T-helper 1 cell treated with Interleukin-12 subunit alpha and Interleukin-12 subunit beta and Interleukin-4 antibody, amounts not matched to agents 30 ng/mL and 1 ng/mL, for 36 hours (primary cell): Measurements from ENCODE around the gene KCNT2. TPM values are rescaled to one million over a fixed set of nuclear protein-coding genes. Genes with fewer than 3 reads are reported as not detected.
"Not testable (repeated sequence)": the region's sequence is repeated elsewhere in the genome, so short reads cannot be mapped to it uniquely, and the experiment has no call there.

Source experiments
- intact Hi-C: fragments of 100-400 bp; cut with micrococcal nuclease; formaldehyde crosslinking; loops from one replicate; pipeline ENCODE4 v1.15.1; 2024
- total RNA-seq: library from RNA; stranded (reverse); gene quantifications from 2 replicates; pipeline ENCODE4 v1.2.3, GENCODE V29; 2022

The KCNT2 gene
- not detected in 2 replicates for total RNA-seq

DNA sequence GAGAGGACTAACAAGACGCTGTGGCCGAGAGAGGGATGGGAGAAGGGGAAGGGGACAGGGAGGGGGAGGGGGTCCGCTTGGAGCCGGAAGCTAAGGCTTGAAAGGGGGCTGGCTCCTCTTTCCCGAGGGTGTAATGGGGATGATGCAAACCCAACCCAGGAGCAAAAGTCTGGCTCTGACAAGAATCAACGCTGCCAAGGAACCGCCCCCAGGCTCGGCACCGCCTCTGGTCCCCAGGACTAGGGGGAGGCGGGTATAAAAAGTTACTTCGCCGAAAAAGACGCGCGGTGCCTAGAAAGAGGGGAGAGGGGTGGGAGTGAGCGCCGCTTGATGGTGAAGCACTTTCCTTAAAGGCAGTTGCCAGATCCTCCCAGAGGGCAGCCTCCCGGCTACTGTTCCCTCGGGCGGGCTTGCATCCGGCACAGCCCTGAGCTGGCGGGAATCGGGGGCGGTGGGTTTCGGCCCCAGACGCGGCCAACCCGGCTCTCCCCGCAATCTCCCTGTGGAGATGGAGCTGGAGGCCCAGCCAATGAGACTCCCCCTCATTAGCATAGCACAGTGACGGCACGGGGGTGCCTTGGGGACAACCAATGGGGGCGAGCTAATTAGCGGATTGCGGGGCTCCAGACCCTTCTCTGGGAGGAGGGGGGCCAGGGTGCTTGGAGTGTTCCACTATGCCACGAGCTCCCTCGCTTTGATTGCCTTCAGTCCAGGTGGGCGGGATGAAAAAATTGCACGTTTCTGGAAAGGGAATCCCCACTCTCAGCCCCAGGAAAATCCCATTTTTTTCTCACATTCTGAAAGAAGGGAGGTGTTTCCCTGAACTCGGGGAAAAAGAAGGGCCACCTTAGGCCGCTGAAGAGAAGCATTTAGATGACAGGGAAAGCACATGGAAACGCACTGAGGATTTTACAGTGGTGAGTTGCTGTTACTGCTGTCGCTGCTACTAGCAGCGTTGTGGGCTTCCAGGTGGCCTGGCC is at the start of gene KCNT2:
Gene KCNT2 (minus strand): TSS at position 51 of the 980 bp plus-strand sequence. CDS start 131 bp downstream, outside the sequence.
- intact Hi-C loops: no loop called here

GRCh38 chr1:196655494-196655893 is 47.3 kb upstream of the KCNT2 start:
- intact Hi-C loops: no loop called here

DNA sequence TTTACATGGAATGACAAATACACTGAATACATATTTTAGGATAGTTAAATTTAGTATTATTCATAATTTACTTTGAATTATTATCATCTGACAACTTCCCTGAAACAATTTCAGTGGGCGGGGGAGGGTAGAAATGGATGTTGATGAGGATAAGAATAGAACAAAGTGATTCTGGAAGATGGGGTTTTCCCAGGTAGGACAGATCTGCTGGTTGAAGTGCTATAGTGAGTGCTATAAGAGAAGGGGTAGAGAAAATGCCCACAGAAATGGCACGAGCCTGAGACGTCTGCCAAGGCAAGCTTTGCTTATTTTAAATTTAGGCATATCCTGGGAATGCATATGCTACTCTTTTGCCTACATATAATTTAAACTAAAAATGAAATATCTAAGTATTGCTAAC is 46.8 kb upstream of the KCNT2 start:
- intact Hi-C loops: no loop called here

GRCh38 chr1:196654271-196654670 is 46.0 kb upstream of the KCNT2 start:
- intact Hi-C loops: no loop called here

- intact Hi-C loops: no loop called here
These were observed 43.5 kb upstream of the KCNT2 start, which contains the start of gene CFH for GRCh38 chr1:196651637-196652215. CFH (plus strand) TSS chr1:196652043; CDS start chr1:196652118, 75 bp downstream.

DNA sequence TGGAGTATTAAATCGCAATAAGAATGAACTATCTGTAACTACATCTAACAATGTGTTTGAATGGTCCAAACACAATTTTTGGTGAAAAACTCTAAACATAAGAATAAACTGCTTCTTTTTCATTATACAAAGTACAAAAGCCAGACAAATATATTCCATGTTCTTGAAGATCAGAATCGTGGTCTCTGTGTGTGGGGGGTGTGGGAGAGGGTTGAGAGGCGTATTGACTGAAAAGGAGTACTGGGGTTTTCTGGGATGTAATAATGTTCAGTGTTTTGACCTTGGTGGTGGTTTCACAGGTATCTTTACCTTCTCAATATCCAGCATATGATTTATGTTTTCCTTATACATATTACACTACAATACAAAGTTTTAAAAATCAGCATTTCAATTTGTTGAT is 42.8 kb upstream of the KCNT2 start:
- intact Hi-C loops: no loop called here

DNA sequence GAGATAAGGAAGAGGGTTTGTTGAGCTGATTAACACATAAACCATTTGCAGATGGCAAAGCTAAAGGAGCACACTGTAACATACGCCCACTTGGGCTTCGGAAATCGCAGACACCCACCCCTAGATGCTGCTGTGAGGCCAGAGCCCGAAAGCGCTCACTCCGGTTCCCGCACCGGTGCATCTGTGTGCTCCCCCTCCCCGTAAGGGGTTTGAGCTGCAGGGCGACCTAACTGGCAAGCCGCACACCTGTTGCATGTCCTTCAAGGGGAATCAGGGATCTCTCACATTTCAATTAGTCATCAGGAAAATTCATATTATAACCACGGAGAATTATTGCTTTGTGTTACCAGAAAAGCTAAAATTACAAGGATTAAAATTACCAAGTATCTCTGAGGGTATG is 42.2 kb upstream of the KCNT2 start:
- intact Hi-C loops: no loop called here

DNA sequence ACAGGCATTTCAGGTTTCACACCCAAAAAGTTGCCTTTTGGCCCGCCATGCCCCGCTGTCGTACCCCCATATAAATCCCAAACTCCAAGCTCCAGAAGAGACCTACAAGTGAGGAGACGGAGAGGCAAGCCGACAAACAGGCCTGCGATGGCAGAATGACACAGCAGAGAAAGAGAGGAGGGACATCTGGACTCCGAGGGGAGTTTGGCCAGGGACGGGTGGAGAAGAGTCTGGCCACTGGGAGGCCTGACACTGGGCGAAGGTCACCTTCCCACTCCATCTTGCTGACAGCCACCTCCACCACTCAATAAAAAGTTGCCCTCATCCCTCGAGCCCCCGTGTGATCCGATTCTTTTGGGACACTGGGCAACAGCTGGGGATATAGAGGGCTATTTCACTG is 41.8 kb upstream of the KCNT2 start:
- intact Hi-C loops: no loop called here

DNA sequence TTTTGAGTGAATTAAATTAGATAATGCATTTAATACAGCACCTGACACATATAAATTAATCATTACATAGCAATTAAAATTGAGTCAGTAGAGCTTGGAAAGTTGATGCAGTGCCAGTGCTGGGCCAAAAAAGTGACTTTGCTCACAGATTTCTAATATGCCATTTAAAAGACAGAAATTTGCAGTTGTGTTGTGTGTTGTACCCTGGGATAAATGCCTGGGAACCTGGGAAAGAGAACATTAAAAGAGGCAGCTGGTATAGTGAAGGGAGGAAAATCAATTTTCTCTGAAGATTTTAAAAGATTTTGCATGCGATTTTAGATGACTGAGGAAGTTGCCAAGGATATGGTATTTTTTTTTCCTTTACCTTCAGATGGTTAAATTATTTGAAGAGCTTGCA is 32.7 kb upstream of the KCNT2 start:
- intact Hi-C loops: no loop called here

GRCh38 chr1:196639291-196639690 is 31.1 kb upstream of the KCNT2 start:
- intact Hi-C loops: not testable (repeated sequence)

DNA sequence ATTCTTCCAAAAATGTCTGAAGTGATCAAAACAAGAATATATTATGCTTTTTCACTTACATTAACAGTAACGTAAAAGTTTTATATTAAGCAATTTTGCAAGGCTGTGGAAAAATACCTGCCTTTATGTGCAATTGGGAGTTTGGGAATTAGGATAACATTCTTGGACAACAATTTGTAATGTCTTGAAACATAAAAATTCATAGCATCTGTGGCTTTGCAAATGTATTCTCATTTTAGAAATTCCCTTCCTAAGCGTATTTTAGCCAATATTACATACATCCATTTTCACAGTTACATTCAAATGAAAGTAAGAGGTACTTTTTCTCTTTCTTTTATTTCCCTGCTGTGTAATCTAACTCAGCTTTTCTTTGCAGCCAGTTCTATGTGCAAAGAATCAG is 30.2 kb upstream of the KCNT2 start:
- intact Hi-C loops: no loop called here

DNA sequence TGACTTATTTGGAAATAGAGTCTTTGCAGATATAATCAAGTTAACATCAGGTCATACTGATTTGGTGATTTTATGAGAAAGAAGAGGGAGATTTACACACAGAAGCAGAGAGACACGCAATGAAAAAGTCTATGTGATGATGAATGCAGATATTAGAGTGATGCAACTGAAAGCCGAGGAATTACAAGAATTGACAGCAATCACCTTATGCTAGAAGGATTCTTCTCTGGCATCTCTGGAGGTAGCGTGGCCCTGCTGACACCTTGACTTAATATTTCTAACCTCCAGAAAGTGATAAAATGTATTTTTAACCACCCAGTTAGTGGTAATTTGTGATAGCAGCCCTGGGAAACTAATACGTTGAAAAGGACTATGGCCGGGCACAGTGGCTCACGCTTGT is 29.4 kb upstream of the KCNT2 start:
- intact Hi-C loops: no loop called here

- intact Hi-C loops: no loop called here
These were observed 20.6 kb upstream of the KCNT2 start for GRCh38 chr1:196628838-196629237.

- intact Hi-C loops: no loop called here
These were observed 14.8 kb upstream of the KCNT2 start for GRCh38 chr1:196623079-196623478.

- intact Hi-C loops: no loop called here
These were observed 11.5 kb upstream of the KCNT2 start for GRCh38 chr1:196619721-196620120.

DNA sequence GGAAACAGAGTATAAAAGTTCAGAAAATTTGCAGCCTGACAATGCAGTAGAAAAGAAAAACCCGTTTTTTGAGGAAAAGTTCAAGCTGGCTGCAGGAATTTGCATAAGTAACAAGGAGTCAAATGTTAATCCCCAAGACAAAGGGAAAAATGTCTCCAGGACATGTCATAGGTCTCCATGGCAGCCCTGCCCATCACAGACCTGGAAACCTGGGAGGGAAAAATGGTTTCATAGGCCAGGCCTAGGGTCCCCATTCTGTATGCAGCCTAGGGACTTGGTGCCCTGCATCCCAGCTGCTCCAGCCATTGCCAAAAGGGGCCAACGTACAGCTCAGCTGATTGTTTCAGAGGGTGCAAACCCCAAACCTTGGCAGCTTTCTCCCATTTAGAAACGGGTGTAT is 3.6 kb upstream of the KCNT2 start:
- intact Hi-C loops: no loop called here

- intact Hi-C loops: no loop called here
These were observed 1.1 kb upstream of the KCNT2 start for GRCh38 chr1:196609370-196609737.

DNA sequence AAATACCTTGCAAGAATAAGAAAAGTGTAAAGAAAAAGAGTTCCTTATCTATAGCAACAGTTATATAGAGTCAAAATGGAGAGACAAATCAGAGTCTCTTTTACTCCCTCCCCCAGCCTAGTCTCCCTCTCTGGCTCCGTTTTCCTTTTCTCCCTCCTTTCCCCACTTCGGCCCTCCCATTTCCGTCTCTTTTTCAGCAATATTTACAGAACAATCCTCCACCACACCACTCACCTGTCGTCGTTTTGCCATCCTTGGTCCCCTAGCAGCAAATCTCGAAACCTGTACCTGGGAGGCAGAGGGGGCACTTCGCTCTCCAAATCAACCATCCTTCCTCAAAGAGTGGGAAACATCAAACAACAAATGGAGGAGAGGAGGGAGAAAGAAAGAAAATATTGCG is 259 bp downstream of the KCNT2 start:
- intact Hi-C loops: no loop called here

- intact Hi-C loops: no loop called here
These were observed 4.6 kb downstream of the KCNT2 start for GRCh38 chr1:196603651-196604050.

DNA sequence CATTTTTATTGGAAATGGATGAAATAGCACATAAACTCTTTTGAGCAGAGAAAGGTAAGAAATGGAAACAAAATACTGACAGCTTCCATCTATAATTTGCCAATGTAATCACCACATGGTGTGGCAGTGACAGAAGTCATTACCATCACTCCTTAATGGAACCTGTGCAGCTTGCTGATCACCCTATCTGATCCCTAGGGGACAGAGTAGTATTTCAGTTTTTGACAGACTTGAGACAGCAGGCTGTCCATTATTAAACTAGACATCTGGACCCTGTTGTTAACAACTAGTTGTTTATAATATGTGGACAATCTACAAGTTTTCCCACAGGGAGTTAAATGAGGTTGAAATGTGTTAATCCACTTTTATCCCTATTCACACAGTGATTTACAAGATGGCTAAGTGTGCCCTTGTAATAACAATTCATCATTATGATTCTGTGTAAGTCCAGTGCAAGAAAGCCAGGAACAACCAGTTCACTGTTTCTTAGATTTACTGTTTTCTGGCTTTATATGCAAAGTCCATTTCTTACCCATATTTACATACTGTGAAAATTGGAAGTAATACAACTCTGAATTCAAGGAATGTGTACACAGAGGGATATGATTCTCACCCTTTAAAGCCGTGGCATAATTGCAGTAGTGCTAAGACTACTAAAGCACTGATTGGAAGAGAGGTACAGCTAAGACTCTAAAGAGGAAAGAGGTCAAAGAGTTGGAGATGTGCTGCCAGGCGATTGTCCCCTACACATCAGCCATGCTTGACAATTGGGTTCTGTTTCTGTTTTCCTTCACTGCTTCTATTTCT is 9.1 kb downstream of the KCNT2 start:
- intact Hi-C loops: no loop called here

DNA sequence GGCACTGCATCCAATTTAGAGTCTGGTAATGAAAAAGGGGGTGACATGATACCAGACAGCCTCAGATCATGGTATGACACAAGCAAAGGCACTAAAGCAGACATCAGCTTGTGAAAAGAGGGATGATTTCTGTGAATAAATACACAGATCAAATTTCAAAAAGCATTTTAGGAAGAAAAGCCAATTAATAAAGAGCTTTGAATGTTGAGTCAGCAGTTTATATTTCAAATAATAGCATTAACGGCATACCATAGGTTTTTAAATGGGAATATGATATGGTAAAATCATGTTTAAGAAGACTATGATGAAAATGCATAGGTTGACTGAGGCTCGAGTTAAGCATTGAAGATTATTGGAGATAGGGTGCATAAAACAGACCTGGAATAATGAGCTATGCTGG is 13.5 kb downstream of the KCNT2 start:
- intact Hi-C loops: no loop called here

- intact Hi-C loops: no loop called here
These were observed 14.3 kb downstream of the KCNT2 start for GRCh38 chr1:196593955-196594354.
